ENCODE measurements around the gene NUSAP1.
A peak's percentile ranks its signal among the peaks of the same experiment; 100 is the strongest.
"Not testable (repeated sequence)": the region's sequence is repeated elsewhere in the genome, so short reads cannot be mapped to it uniquely, and the experiment has no call there.

NUSAP1 gene

GRCh38 chr15:41332194-41333025 is at the start of gene NUSAP1, which contains the start of gene OIP5:
NUSAP1 (plus strand) TSS chr15:41332881; CDS start chr15:41332958, 77 bp downstream.
OIP5 (minus strand) TSS chr15:41332591; CDS start chr15:41332561, 30 bp downstream.
- in situ Hi-C loops (cut with HindIII; ENCODE audit: low pct_unique_long_range_greater_than_20kb, low sequenced_read_pairs), result no loop called here
- TF ChIP-seq JUND (IDR thresholded peaks at IDR 0.05; ENCODE audit: low read depth), result no peak
- DNase-seq (ENCODE audit: low read depth in 1 of 2, low spot score in 1 of 2), result peak; percentile 97 to 100

- in situ Hi-C loops (cut with HindIII; ENCODE audit: low pct_unique_long_range_greater_than_20kb, low sequenced_read_pairs); DNase-seq (ENCODE audit: low read depth in 1 of 2, low spot score in 1 of 2): not testable (repeated sequence)
Observed at GRCh38 chr15:41282980-41283652, 49.6 kb upstream of the NUSAP1 start.

- no peak for TF ChIP-seq JUND (IDR thresholded peaks at IDR 0.05; ENCODE audit: low read depth)
- in situ Hi-C loops (cut with HindIII; ENCODE audit: low pct_unique_long_range_greater_than_20kb, low sequenced_read_pairs), result no loop called here
- DNase-seq (ENCODE audit: low read depth in 1 of 2, low spot score in 1 of 2), result peak; percentile 97 to 99
Observed at GRCh38 chr15:41283653-41284426, 48.8 kb upstream of the NUSAP1 start.

- in situ Hi-C loops (cut with HindIII; ENCODE audit: low pct_unique_long_range_greater_than_20kb, low sequenced_read_pairs), result no loop called here
- no peak for TF ChIP-seq JUND (IDR thresholded peaks at IDR 0.05; ENCODE audit: low read depth)
- peak; percentile 6 to 18 for DNase-seq (ENCODE audit: low read depth in 1 of 2, low spot score in 1 of 2)
Observed at GRCh38 chr15:41284427-41285177, 48.1 kb upstream of the NUSAP1 start.

GRCh38 chr15:41285285-41285684 is 47.4 kb upstream of the NUSAP1 start:
- in situ Hi-C loops (cut with HindIII; ENCODE audit: low pct_unique_long_range_greater_than_20kb, low sequenced_read_pairs), result no loop called here
- no peak for TF ChIP-seq JUND (IDR thresholded peaks at IDR 0.05; ENCODE audit: low read depth)
- DNase-seq (ENCODE audit: low read depth in 1 of 2, low spot score in 1 of 2), result no peak

- DNase-seq (ENCODE audit: low read depth in 1 of 2, low spot score in 1 of 2), result no peak
- in situ Hi-C loops (cut with HindIII; ENCODE audit: low pct_unique_long_range_greater_than_20kb, low sequenced_read_pairs), result no loop called here
- no peak for TF ChIP-seq JUND (IDR thresholded peaks at IDR 0.05; ENCODE audit: low read depth)
Observed at GRCh38 chr15:41286665-41287333, 45.9 kb upstream of the NUSAP1 start.

GRCh38 chr15:41288464-41288863 is 44.2 kb upstream of the NUSAP1 start:
- in situ Hi-C loops (cut with HindIII; ENCODE audit: low pct_unique_long_range_greater_than_20kb, low sequenced_read_pairs), result no loop called here
- no peak for DNase-seq (ENCODE audit: low read depth in 1 of 2, low spot score in 1 of 2)
- TF ChIP-seq JUND (IDR thresholded peaks at IDR 0.05; ENCODE audit: low read depth), result no peak

- in situ Hi-C loops (cut with HindIII; ENCODE audit: low pct_unique_long_range_greater_than_20kb, low sequenced_read_pairs), result no loop called here
Observed at GRCh38 chr15:41289953-41290352, 42.7 kb upstream of the NUSAP1 start.

GRCh38 chr15:41291065-41291631 is 41.5 kb upstream of the NUSAP1 start:
- DNase-seq (ENCODE audit: low read depth in 1 of 2, low spot score in 1 of 2), result no peak
- in situ Hi-C loops (cut with HindIII; ENCODE audit: low pct_unique_long_range_greater_than_20kb, low sequenced_read_pairs), result no loop called here
- TF ChIP-seq JUND (IDR thresholded peaks at IDR 0.05; ENCODE audit: low read depth), result no peak

More at GRCh38 chr15:41289953-41290352, 42.7 kb upstream of the NUSAP1 start:
- no peak for TF ChIP-seq JUND (IDR thresholded peaks at IDR 0.05; ENCODE audit: low read depth)
- DNase-seq (ENCODE audit: low read depth in 1 of 2, low spot score in 1 of 2), result peak in 1 of 2 experiments; percentile 10

- no peak for DNase-seq (ENCODE audit: low read depth in 1 of 2, low spot score in 1 of 2)
- no peak for TF ChIP-seq JUND (IDR thresholded peaks at IDR 0.05; ENCODE audit: low read depth)
- in situ Hi-C loops (cut with HindIII; ENCODE audit: low pct_unique_long_range_greater_than_20kb, low sequenced_read_pairs), result no loop called here
Observed at GRCh38 chr15:41292521-41292920, 40.2 kb upstream of the NUSAP1 start.

GRCh38 chr15:41301139-41301538 is 31.5 kb upstream of the NUSAP1 start:
- in situ Hi-C loops (cut with HindIII; ENCODE audit: low pct_unique_long_range_greater_than_20kb, low sequenced_read_pairs); DNase-seq (ENCODE audit: low read depth in 1 of 2, low spot score in 1 of 2): not testable (repeated sequence)

Data from T47D (cell line).